LHCN-M2 (cell line): ENCODE results near the gene ADARB2. TPM values are rescaled to one million over a fixed set of nuclear protein-coding genes. Genes with fewer than 3 reads are reported as not detected.

ENCODE experiments used
- DNase-seq: peaks from one replicate; pipeline ENCODE4 v3.0.0-alpha.2; 2012; ENCODE audit warnings: low read depth
- total RNA-seq: library from RNA; depleted of rRNA; stranded (reverse); fragments of >200 nt; gene quantifications from 2 replicates; pipeline ENCODE4 v1.2.3, GENCODE V29; 2014

Gene ADARB2
- total RNA-seq, 1 experiment from 2014 or later = 0.11 TPM

DNA sequence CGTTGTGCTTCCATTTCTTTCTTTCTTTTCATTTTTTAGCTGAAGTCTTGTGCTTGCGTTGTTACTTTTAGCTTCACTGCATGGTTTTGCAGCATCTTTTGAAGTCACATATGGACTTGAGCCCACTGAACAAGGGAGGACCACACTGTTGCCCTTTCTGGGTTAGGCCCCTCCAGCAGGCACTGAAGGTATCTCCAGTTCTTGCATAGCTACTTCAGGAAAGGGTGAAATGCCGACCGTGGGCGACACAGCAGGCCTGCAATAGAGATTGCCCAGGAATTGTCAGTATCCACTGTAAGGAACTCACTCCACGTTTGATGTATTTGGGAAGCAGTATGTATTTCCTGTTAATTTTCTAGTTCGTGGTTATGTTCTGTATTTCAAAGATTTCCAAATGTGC, 596.1 kb downstream of the ADARB2 start:
- DNase-seq = no peak

DNA sequence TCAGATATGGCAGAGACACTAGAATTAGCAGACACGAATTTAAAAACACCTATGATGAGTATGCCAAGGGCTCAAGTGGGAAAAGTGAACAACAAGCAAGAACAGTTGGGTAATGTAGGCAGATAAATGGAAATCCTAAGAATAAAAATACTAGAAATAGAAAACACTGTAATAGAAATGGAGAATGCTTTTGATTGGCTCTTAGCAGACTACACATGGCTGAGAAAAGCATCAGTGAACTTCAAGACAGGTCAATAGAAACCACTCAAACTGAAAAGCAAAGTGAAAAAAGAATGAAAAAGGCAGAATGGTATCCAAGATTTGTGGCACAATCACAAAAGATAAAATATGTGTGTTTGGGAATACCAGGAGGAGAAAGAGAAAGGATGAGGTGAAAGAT, 598.8 kb downstream of the ADARB2 start:
- no peak for DNase-seq

- no peak for DNase-seq
Observed at GRCh38 chr10:1137499-1138163, 599.7 kb downstream of the ADARB2 start.

- no peak for DNase-seq
Observed at GRCh38 chr10:1136268-1136667, 601.1 kb downstream of the ADARB2 start.

DNA sequence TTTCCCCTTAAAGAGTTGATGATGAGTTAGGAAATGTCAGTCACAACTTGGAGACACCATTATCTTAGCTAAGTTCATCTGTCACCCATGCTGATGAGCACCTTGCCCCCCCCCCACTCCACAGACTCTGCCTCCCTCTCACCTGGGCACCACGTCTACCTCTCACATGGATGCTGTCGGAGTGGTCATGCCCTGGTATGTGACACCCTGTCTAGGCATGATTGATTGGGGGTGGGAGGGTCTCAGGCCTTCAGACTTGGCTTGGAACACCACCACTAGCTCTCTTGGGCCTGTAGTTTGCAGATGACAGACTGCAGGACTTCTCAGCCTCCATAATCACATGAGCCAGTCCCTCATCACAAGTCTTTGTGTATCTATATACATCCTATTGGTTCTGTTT, 603.2 kb downstream of the ADARB2 start:
- no peak for DNase-seq

DNA sequence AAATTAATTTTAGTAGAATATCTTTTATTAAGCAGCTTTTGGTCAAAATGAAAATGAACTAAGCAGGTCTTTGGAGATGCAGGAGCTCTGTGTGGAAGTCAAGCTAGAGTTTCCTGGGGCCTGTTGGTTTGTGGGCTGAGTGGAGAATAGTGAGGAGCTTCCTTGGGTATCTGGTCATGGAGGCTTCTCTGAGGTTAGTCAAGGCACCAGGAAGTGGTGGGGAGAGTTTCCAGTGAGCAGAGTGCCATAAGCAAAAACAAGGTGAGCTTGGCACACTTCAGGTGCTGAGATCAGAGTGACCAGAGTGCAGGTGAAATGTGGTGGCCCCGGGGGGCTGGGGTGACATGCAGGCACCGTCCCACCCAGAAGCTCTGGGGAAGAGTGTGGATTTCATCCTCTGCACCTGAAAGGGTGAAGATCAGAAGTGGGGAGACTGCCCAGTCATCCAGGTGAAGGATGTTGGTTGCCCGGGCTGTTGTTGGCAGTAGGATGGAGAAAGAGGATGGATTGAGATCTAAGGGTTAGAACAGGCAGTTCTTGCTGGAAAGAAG, 603.8 kb downstream of the ADARB2 start:
- no peak for DNase-seq

DNA sequence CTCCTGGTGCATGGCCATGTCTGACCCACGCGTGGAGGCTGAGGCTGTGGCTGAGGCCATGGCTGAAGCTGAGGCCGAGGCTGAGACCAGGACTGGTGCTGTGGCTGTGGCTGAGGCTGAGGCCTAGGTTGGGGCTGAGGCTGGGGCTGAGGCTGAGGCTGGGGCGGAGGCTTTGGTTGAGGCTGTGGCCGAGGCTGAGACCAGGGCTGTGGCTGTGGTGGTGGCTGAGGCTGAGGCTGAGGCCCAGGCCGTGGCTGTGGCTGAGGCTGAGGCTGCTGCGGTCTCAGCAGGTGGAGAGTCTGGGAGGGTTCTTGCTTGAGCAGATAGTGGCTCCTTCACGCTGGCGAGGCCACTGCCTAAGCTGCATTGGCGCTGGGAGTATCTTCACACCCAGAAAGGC, 604.7 kb downstream of the ADARB2 start:
- no peak for DNase-seq

DNA sequence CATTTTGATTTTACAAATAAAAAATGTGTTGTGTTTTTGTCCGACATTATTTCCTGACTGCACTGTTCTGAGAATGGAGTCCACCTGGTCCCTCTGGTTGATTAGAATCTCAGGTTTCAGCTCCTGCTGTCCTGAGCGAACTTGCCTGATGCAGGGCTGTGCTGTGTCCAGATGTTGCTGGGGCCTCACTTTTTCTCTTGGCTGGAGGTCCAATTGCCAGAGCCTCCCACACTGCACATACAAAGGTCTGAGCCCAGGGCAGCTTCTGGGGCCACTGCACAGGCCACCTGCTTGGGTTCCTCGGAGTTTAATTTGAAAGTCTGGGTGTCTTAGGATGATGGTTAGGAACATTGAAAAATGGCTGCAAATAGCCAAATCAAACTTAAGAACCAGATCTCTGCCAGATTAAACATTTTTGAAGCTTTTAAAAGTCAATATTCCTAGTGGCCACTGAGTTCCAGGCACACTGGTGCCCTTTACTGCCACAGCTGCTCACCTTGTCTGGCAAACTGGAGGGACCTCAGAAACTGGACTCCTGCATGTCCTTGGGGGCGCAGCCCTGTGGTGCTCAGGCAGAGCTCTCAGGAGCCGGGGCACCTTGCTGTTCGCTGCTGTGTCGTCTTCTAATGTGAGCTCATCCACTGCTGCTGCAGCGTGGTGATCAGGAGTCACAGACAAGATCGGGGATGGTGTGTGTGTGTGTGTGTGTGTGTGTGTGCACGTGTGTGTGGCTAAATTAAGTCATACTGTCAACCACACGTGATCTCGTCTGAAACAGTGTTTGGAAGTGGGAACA, 606.1 kb downstream of the ADARB2 start:
- no peak for DNase-seq

DNA sequence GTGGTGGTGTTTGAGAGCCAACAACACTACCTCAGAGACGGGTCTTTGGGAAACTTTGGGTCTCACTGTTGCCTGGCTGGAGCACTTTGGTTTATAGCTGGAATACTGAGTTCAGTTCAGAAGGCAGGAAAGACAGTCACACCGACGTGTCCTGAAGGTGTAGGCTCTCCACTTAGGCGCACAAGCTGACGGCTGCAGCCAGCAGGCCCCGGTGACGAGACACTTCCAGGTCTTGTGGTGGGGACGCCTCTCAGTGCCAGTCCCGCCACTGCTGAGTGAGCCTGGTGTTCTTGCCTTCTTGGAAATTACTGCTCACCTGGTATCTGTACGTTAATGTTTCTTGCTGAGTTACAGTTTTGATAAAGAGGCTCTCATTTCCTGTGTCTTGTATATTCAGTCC, 607.1 kb downstream of the ADARB2 start:
- DNase-seq = no peak

GRCh38 chr10:1128649-1129048, 608.7 kb downstream of the ADARB2 start:
- no peak for DNase-seq

DNA sequence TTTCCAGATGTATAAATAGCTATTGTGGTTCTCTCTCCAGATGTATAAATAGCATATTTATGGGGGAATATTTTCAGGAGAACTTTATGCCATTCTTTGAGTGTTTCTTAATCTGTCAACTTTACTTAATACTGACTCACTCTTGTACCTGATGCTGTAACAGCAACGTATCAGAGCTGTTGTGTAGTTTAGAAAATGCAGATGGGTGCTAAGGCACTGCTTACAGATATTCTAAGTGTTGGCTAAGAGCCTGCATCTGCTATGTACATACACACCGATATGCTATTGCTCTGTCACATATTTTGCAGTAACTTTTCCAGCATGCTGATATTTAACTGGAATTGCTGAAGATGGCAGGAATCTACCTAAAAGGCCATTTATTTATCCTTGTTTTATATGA, 609.2 kb downstream of the ADARB2 start:
- DNase-seq = no peak

GRCh38 chr10:1127629-1128028, 609.7 kb downstream of the ADARB2 start:
- DNase-seq = no peak
